Activated naive CD8-positive, alpha-beta T cell (primary cell): Measurements from ENCODE around the gene GPS1.

Experiments
- H3K27ac Mint-ChIP-seq: one replicate; pipeline ENCODE4 v1.8.0; 2021; ENCODE audit warnings: mixed read lengths
- H3K27me3 Mint-ChIP-seq: one replicate; pipeline ENCODE4 v1.8.0; 2021; ENCODE audit warnings: mixed read lengths
- H3K36me3 Mint-ChIP-seq: one replicate; pipeline ENCODE4 v1.8.0; 2021; ENCODE audit warnings: mixed read lengths
- H3K4me1 Mint-ChIP-seq: one replicate; pipeline ENCODE4 v1.8.0; 2021; ENCODE audit warnings: low read depth, mixed read lengths
- H3K4me3 Mint-ChIP-seq: one replicate; pipeline ENCODE4 v1.8.0; 2021; ENCODE audit warnings: mild to moderate bottlenecking, mixed read lengths
- H3K9me3 Mint-ChIP-seq: one replicate; pipeline ENCODE4 v1.8.0; 2021; ENCODE audit warnings: low read depth, mixed read lengths

GPS1 gene

DNA sequence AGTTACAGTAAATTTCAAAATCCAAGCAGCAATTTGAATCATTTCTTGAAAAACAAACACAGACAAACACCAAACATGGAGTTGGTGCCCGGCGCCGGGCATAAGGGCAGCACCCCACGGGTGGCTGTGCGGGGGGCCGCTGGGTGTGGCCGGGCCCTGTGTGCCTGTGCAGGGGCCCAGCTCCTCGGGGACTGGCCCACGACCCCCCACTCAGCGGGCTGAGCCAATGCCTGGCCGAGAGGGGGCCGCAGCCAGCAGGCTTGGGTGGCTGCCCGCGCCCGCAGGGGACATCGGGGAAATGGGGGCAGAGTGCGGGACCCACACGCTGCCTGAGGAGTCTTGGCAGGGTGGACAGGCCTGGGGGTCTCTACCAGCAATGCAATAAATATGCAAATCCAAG lies 26.7 kb downstream of the GPS1 start:
- Mint-ChIP-seq H3K36me3 (peaks cover 2% of the 10 kb centered on the region), H3K27ac (no peak overlapping the region), H3K27me3 (no peaks in the 10 kb centered on the region), H3K4me1 (no peaks in the 10 kb centered on the region), H3K4me3 (no peak overlapping the region), H3K9me3 (no peaks in the 10 kb centered on the region)

DNA sequence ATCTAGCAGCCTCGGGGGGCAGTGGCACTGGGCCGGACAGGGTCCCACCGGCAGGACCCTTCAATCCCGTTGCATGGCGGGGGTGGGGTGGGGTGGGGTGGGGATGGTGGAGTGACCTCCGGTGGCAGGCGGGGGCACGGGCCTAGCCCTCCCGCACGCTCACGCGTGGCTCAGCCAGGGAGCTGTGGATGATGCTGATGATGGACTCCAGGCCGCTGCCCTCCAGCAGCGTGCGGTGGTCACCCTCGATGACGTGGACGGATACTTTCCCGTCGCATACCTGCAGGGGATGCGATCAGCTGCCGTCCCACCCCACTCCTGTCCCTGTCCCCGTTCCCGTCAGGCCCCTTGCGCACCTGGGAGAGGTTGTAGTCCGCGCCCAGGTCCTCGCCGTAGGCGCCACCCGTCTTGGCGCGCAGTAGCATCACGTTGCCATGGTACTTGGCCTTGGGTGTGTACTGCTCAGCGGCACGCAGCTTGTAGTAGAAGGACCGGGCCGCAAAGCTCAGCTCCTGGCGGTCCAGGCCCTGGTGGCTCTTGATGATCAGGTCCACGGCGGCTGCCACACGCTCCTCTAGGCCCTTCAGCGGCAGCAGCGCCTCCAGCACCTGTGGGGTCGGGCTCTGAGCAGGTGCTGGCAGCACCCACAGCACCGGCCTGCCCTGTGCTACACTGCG lies 27.4 kb downstream of the GPS1 start:
- no peak overlapping the region for H3K27ac Mint-ChIP-seq
- H3K36me3 Mint-ChIP-seq = peaks cover 2% of the 10 kb centered on the region
- H3K4me3 Mint-ChIP-seq = no peak overlapping the region
- no peaks in the 10 kb centered on the region for H3K27me3 Mint-ChIP-seq
- no peaks in the 10 kb centered on the region for H3K4me1 Mint-ChIP-seq
- no peaks in the 10 kb centered on the region for H3K9me3 Mint-ChIP-seq

DNA sequence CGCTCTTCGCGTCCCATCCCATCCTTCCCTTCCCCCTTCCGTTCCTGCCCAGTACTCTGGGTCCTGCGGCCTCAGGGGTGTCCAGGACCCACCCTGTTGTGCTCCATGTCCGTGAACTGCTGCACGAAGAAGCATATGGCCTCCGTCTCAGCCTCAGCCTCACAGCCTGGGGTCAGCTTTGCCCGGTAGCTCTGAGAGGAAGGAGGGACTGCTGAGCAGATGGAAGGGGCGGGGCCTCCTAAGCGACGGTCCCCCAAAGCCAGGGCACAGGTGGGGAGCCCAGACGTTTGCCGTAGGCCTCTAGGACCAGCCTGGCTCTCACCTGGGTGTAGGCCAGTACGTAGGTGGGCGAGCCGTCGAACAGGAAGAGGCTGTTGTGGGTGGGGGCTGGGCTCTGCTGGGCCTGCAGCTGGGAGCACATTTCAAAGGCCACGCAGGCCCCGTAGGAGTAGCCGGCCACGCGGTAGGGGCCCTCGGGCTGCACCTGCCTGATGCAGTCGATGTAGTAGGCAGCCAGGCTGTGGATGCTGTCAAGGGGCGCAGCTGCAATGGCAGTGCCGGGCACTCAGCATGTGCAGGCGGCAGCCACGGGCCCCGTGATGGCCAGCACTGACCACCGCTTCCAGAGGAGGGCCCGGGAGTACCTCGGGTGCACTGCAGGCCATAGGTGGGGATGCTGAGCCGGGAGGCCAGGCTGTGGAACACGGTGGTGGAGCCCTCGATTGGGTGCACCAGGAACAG lies 28.5 kb downstream of the GPS1 start:
- H3K36me3 Mint-ChIP-seq = peaks cover 2% of the 10 kb centered on the region
- no peak overlapping the region for H3K4me3 Mint-ChIP-seq
- H3K9me3 Mint-ChIP-seq = no peaks in the 10 kb centered on the region
- H3K27me3 Mint-ChIP-seq = no peaks in the 10 kb centered on the region
- no peak overlapping the region for H3K27ac Mint-ChIP-seq
- no peaks in the 10 kb centered on the region for H3K4me1 Mint-ChIP-seq

DNA sequence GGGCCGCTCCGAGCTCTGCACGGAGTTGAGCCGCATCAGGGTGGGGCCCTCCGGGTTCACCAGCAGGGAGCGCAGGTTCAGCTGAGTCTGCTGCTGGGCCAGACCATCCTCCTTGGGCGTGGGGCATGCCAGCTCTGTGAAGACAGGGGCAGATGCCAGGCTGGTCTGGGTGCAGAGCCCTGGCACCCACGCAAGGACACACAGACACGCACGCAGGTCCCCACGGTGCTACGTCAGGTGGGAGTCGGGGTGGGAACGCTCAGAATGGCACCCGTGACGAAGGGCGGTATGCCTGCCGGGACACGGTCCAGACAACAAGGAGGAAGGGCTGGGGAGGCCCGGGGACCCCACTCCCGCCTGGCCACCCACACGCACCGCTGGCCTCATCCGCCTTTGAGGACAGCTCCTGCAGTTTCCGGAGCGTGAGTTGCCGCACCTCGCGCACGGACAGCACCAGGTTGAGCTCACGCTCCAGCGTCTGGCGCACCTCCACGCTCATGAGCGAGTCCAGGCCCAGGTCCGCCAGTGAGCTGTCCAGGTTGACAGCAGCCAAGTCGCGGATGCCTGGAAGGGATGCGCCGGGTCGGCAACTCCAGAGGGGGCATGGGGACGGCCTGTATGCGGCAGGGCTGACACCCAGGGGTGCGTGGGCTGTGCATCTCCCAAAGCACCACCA lies 29.2 kb downstream of the GPS1 start:
- peaks cover 2% of the 10 kb centered on the region for H3K36me3 Mint-ChIP-seq
- H3K27me3 Mint-ChIP-seq = no peaks in the 10 kb centered on the region
- no peaks in the 10 kb centered on the region for H3K4me1 Mint-ChIP-seq
- no peaks in the 10 kb centered on the region for H3K9me3 Mint-ChIP-seq
- H3K27ac Mint-ChIP-seq = no peak overlapping the region
- H3K4me3 Mint-ChIP-seq = no peak overlapping the region

DNA sequence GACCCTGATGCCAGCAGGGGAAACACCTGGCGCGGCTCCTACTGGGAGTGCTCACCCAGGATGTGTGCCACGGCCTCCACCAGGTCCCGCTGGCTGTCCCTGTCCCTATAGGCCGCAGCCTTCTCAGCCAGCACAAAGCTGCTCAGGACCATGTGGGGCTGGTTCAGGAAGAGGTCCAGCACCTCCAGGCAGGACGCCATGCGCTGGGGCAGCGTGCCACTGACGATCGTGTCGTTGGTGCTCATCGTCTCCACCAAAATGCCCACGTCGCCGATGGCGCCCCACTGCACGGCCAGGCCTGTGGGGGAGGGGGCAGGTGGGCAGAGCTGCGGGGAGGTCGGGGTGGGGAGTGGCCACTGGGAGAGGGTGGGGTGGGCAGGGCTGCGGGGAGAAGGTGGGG lies 29.8 kb downstream of the GPS1 start:
- no peak overlapping the region for H3K27ac Mint-ChIP-seq
- H3K9me3 Mint-ChIP-seq = no peaks in the 10 kb centered on the region
- H3K27me3 Mint-ChIP-seq = no peaks in the 10 kb centered on the region
- no peaks in the 10 kb centered on the region for H3K4me1 Mint-ChIP-seq
- peaks cover 2% of the 10 kb centered on the region for H3K36me3 Mint-ChIP-seq
- H3K4me3 Mint-ChIP-seq = no peak overlapping the region

DNA sequence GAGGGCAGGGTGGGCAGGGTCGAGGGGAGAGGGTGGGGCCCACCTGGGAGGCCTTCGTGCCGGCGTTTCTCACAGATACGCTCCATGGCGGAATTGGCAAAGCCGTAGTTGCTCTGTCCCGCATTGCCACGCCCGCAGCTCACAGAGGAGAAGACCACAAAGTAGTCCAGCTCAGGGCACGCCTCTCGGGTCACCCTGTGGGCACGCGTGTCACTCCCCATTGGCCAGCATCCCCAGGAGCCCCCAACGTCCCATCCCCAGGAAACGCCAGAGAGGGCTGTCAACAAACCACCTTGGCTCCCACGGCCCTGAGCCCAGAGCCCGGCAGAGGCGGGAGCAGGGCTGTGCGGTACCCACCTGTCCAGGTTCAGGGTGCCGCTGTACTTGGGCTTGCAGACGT lies 30.3 kb downstream of the GPS1 start:
- no peak overlapping the region for H3K27ac Mint-ChIP-seq
- H3K4me1 Mint-ChIP-seq = no peaks in the 10 kb centered on the region
- no peak overlapping the region for H3K4me3 Mint-ChIP-seq
- no peaks in the 10 kb centered on the region for H3K27me3 Mint-ChIP-seq
- H3K36me3 Mint-ChIP-seq = peaks cover 2% of the 10 kb centered on the region
- H3K9me3 Mint-ChIP-seq = no peaks in the 10 kb centered on the region

DNA sequence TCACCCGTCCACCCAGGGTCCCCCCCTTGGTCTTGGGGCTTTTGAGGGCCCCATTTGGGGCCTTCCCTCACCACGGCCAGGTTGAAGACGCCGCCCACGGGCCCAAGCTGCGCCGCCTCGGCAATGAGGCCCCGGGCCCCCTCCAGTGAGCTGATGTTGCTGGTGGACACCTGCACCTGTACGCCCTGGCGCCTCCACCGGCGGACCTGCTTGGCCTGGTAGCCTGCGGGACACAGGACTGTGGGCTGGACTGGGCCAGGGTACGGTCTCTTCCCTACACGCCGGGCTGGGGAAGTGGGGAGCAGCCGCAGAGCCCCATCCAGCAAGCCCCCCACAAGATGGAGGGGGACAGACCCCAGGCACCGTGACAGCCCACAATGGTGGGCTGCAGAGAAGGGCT lies 30.8 kb downstream of the GPS1 start:
- Mint-ChIP-seq H3K36me3 (peaks cover 2% of the 10 kb centered on the region), H3K9me3 (no peaks in the 10 kb centered on the region), H3K27ac (no peak overlapping the region), H3K27me3 (no peaks in the 10 kb centered on the region), H3K4me1 (no peaks in the 10 kb centered on the region), H3K4me3 (no peak overlapping the region)

DNA sequence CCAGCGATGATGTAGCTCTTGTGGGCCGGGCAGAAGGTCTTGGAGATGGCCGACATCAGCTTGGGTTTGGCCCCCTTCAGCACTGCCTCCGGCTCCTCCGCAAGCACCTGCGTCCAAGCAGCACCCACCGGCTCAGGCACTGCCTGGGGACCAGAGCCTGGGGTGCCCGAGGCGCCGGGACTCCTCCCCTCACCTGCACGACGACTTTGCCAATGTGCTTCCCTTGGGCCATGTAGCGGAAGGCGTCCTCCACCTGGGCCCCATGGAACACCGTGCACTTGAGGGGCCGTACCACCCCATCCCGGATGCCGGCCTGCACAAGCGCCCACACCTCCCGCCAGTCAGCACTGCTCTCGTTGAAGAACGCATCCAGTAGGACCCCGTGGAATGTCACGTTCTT lies 31.3 kb downstream of the GPS1 start:
- Mint-ChIP-seq H3K27ac (no peak overlapping the region), H3K4me1 (no peaks in the 10 kb centered on the region), H3K27me3 (no peaks in the 10 kb centered on the region), H3K9me3 (no peaks in the 10 kb centered on the region), H3K4me3 (no peak overlapping the region), H3K36me3 (peaks cover 2% of the 10 kb centered on the region)

DNA sequence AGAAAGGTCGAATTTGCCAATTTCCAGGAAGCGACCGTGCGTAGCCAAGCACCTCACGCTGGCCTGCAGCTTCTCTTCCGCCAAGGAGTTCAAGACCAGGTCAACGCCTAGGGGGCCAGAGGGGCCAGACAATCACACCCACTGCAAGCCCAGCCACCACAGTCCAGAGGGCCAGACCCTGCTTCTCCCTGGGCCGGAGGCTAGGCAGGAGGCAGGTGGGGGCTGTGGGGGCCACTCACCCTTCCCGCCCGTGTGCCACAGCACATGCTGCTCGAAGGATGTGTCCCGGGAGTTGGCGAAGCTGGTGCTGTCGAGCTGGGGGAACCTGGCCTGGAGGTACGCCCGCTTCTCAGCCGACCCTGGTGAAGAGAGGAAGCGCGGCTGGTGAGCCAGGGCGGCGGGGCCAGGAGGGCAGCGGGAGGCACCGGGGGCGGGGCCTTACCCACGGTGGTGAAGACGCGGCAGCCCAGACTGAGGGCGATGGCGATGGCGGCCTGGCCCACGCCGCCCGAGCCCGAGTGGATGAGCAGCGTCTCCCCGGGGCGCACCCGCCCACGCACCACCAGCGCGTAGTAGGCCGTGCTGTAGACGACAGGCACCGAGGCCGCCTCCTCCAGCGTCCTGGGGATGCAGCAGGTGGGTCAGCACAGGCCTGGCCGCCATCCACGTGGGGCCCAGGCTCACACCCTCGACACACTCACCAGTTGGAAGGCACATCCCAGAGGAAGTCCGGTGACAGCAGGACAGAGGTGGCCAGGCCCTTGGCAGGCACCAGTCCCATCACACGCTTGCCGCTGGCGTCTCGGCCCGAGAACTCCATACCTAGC lies 32.0 kb downstream of the GPS1 start:
- Mint-ChIP-seq H3K27ac (no peak overlapping the region), H3K27me3 (no peaks in the 10 kb centered on the region), H3K4me3 (no peak overlapping the region), H3K36me3 (no peaks in the 10 kb centered on the region), H3K9me3 (no peaks in the 10 kb centered on the region), H3K4me1 (no peaks in the 10 kb centered on the region)

DNA sequence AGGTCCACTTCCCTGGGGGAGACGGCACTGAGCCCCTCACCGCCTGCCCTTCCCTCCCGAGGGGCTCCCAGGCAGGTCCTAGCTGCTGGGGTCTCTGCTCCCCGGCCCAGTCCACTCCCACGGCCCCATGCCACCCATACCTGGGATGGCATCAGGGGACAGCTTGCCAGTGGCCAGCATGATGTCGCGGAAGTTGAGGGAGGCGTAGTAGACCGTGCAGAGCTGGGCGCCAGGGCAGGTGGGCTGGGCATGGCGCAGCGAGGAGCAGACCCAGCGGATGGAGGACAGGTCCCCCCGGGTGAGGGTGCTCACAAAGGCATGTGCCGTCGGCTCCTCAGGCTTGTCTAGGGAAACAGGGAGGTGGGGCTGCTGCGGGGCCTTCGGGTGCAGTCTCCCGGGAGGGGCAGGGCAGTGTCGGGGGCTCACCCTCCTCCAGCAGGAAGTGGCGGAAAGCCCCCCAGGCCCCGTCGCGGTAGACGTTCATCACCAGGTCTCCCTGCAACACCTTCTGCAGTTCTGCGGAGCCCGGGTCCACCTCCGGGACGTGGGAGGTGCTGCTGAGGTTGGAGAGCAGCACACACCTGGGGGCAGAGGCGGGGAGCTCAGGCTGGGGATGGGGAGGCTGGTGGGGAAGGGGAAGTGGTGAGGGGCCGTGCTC lies 32.8 kb downstream of the GPS1 start:
- Mint-ChIP-seq H3K27ac (no peak overlapping the region), H3K4me1 (no peaks in the 10 kb centered on the region), H3K27me3 (no peaks in the 10 kb centered on the region), H3K9me3 (no peaks in the 10 kb centered on the region), H3K4me3 (no peak overlapping the region), H3K36me3 (no peaks in the 10 kb centered on the region)

DNA sequence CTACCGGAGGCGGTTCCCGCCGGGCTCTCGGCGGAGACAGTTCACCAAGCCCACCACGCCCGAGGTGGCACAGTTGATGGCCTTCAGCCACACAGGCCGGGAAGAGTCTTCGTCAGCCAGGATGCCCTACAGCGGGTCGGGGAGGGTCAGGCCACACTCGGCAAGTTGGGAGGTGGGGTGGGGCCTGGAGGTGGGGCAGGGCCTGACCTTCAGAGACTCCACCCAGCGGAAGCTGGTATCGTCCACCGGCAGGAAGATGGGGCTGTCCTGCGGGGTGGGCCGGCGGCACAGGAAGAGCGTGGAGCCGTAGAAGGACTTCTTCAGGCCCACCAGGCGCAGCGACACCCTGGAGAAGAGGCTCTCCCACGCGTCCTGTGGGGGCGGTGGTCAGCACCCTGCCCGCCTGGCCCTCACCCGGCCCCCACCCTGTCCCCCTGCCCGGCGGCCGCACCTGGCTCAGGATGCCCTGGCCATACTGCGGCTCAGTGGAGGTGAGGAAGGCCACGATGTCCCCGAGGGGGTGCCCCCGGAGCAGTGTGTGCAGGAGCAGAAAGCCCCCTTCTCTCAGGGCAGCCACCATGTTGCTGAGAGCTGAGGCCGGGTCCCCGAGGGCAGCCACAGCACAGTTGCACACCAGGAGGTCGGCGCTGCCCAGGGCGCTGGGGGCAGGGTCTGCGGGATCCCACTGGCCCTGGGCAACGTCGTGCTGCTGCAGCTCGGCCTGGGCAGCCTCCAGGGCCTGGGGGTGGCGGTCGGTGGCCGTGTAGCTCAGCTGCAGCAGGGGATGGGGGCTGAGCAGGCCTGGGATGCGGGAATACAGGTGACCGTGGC lies 33.5 kb downstream of the GPS1 start:
- no peaks in the 10 kb centered on the region for H3K27me3 Mint-ChIP-seq
- no peak overlapping the region for H3K27ac Mint-ChIP-seq
- no peaks in the 10 kb centered on the region for H3K4me1 Mint-ChIP-seq
- H3K36me3 Mint-ChIP-seq = no peaks in the 10 kb centered on the region
- H3K4me3 Mint-ChIP-seq = no peak overlapping the region
- H3K9me3 Mint-ChIP-seq = no peaks in the 10 kb centered on the region

DNA sequence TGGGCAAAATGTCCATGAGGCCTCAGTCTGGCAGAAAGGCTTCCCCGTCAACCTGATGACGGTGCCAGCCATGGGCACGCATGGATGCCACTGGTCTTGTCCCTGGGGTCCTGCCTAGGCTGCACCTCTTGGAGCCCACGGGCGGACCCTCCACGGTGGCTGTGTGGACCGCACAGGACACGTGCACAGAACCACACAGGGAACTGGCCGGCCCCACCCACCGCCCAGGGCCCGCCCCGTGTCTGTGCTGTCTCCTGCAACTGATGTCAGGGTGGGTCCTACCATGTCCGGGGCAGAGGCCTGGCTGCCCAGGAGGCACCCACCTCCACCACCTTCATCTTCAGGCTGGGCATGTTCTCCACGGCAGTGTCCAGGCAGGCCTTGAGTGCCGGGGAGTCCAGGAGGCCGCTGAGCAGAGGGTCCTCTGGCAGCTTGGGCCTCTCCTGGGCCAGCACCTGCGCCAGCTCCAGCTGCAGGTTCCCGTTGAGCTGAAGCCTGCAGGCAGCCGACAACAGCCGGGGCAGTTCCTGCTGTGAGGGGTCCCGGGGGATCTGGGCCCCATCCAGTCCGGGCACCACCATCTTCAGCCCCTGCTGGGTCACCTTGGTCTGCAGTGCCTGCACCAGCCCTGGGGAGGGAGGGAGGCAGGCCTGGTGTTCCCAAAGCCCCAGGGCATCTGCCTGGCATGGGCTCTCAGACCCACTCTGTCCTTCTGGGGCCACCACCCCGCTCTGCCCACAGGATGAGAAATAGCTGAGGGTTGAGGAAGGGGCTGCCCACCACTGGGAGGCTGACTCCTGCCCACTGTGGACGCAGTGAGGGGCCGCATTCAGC lies 34.5 kb downstream of the GPS1 start:
- H3K4me1 Mint-ChIP-seq = no peaks in the 10 kb centered on the region
- no peaks in the 10 kb centered on the region for H3K9me3 Mint-ChIP-seq
- no peaks in the 10 kb centered on the region for H3K36me3 Mint-ChIP-seq
- no peak overlapping the region for H3K4me3 Mint-ChIP-seq
- no peaks in the 10 kb centered on the region for H3K27me3 Mint-ChIP-seq
- no peak overlapping the region for H3K27ac Mint-ChIP-seq
